HepG2 (cell line): ENCODE data around the gene ATG2A.

Experiments used
- SUZ12 ChIP-seq: fragments of 150-350 bp; IDR thresholded peaks from 2 replicates; pipeline ENCODE4 v1.6.1; 2014; ENCODE audit warnings: low read depth, low read length
- TF ChIP-seq, protein P1 (sequence below): sonication (generic); formaldehyde crosslinking; IDR thresholded peaks from 2 replicates; pipeline ENCODE4 v1.5.1; 2020; ENCODE audit warnings: mild to moderate bottlenecking, missing genetic modification reagents, borderline replicate concordance

DNA sequence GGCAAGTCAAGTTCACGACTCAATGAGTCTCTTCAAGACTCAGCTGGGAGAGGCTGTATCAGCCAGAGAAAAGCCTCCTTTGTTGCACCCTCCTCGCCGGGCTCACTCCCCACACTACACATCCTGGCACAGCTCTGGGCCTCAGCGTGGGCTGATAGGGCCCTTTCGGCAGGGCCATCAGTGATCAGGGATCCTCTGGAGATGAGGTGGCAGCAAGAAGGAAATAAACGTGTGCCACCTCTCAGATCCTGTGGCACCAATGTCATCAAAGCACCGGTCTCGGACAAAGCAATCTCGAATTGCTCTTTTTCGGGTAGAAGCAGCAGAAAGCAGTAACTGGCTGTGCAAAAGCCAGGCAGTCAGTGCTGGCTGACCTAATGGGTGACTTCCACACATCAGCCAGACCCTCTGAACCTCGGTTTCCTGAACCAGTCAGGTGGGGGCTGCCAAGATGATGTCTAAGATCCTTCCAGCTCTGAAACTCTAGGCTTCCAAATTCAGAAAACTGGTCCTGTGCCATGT, 40.7 kb downstream of the ATG2A start:
- TF ChIP-seq, protein P1, sequence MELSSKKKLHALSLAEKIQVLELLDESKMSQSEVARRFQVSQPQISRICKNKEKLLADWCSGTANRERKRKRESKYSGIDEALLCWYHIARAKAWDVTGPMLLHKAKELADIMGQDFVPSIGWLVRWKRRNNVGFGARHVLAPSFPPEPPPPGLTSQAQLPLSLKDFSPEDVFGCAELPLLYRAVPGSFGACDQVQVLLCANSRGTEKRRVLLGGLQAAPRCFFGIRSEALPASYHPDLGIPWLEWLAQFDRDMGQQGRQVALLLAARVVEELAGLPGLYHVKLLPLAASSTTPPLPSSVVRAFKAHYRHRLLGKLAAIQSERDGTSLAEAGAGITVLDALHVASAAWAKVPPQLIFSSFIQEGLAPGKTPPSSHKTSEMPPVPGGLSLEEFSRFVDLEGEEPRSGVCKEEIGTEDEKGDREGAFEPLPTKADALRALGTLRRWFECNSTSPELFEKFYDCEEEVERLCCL (CRISPR knock-in tag) = no peak
- no peak for TF ChIP-seq SUZ12
